ENCODE data around the gene ABCD3.

DNA sequence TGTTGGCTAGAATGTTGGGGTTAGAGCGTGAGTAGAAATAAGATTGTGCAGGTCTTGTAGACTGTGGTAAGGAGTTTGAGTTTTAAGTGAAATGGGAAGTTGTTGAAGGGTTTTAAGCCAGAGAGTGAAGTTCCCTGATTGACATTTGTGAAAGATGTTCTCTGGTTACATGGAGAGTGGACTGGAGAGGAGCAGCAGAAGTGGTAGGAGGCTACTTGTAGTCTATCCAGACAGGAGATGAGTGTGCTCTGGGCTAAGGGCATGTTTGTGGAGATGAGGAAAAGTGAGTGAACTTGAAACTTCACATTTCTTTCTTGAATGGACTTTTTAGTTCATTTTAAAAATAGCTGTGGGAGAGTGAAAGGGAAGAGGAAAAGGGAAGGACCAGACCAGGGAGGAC, 86.4 kb downstream of the ABCD3 start:
- no peak for TF ChIP-seq EP300 (IDR thresholded peaks at IDR 0.05)
- TF ChIP-seq, protein P1, sequence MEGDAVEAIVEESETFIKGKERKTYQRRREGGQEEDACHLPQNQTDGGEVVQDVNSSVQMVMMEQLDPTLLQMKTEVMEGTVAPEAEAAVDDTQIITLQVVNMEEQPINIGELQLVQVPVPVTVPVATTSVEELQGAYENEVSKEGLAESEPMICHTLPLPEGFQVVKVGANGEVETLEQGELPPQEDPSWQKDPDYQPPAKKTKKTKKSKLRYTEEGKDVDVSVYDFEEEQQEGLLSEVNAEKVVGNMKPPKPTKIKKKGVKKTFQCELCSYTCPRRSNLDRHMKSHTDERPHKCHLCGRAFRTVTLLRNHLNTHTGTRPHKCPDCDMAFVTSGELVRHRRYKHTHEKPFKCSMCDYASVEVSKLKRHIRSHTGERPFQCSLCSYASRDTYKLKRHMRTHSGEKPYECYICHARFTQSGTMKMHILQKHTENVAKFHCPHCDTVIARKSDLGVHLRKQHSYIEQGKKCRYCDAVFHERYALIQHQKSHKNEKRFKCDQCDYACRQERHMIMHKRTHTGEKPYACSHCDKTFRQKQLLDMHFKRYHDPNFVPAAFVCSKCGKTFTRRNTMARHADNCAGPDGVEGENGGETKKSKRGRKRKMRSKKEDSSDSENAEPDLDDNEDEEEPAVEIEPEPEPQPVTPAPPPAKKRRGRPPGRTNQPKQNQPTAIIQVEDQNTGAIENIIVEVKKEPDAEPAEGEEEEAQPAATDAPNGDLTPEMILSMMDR (IDR thresholded peaks at IDR 0.05): no peak
- TF ChIP-seq, protein P2, sequence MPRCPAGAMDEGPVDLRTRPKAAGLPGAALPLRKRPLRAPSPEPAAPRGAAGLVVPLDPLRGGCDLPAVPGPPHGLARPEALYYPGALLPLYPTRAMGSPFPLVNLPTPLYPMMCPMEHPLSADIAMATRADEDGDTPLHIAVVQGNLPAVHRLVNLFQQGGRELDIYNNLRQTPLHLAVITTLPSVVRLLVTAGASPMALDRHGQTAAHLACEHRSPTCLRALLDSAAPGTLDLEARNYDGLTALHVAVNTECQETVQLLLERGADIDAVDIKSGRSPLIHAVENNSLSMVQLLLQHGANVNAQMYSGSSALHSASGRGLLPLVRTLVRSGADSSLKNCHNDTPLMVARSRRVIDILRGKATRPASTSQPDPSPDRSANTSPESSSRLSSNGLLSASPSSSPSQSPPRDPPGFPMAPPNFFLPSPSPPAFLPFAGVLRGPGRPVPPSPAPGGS (IDR thresholded peaks at IDR 0.05): no peak
- TF ChIP-seq RFX5 (IDR thresholded peaks at IDR 0.05): no peak
- no peak for TF ChIP-seq POLR2A (IDR thresholded peaks at IDR 0.05; ENCODE audit: low read length)
- no peak for TF ChIP-seq RAD21 (conservative IDR thresholded peaks at IDR 0.05 in 1 of 2, IDR thresholded peaks at IDR 0.05 in 1 of 2)
- TF ChIP-seq, protein P3, sequence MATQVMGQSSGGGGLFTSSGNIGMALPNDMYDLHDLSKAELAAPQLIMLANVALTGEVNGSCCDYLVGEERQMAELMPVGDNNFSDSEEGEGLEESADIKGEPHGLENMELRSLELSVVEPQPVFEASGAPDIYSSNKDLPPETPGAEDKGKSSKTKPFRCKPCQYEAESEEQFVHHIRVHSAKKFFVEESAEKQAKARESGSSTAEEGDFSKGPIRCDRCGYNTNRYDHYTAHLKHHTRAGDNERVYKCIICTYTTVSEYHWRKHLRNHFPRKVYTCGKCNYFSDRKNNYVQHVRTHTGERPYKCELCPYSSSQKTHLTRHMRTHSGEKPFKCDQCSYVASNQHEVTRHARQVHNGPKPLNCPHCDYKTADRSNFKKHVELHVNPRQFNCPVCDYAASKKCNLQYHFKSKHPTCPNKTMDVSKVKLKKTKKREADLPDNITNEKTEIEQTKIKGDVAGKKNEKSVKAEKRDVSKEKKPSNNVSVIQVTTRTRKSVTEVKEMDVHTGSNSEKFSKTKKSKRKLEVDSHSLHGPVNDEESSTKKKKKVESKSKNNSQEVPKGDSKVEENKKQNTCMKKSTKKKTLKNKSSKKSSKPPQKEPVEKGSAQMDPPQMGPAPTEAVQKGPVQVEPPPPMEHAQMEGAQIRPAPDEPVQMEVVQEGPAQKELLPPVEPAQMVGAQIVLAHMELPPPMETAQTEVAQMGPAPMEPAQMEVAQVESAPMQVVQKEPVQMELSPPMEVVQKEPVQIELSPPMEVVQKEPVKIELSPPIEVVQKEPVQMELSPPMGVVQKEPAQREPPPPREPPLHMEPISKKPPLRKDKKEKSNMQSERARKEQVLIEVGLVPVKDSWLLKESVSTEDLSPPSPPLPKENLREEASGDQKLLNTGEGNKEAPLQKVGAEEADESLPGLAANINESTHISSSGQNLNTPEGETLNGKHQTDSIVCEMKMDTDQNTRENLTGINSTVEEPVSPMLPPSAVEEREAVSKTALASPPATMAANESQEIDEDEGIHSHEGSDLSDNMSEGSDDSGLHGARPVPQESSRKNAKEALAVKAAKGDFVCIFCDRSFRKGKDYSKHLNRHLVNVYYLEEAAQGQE (IDR thresholded peaks at IDR 0.05): no peak
- no peak for TF ChIP-seq HOXB13 (CRISPR knock-in tag; IDR thresholded peaks at IDR 0.05; ENCODE audit: low read depth)

Data from A549 (cell line).